Measurements from ENCODE around the gene PDHA2. TPM values are rescaled to one million over a fixed set of nuclear protein-coding genes. Genes with fewer than 3 reads are reported as not detected.

PDHA2 gene
- total and polyA plus RNA-seq, 2 of the 8 experiments (the other 6 are each of a cell fraction or from before 2014, with no cell fraction given), result not detected

DNA sequence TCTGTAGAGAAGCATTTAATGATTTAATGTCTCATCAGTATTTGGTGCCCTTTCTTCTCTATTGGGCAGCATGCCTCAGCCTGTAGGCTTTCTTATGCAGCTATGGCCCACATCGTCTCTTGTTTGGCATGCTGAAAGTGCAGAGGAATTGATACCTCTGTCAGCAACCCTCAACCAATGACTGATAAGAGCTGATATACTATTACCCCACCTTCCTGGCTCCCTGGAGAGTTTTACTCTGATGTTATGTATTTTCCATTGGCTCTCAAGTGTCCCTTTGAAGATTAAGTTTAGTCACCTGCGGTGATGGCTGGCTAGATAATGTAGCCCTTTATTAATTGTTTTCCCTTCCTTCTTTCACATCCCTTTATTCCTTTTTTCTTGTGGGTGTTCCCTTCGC, 41.2 kb upstream of the PDHA2 start:
- Histone ChIP-seq H3K79me2 (ENCODE audit: control insufficient read depth in 1 of 2, insufficient read depth in 2 of 2, low read length in 2 of 2) (no peaks in the 10 kb centered on the region), H3K27me3 (replicated peaks in 1 of 4; ENCODE audit: control insufficient read depth in 3 of 4, extremely low read depth in 1 of 4, insufficient read depth in 3 of 4, low read length in 3 of 4) (no peaks in the 10 kb centered on the region)
- POLR2A ChIA-PET (ENCODE audit: partially characterized antibody), result no interaction called here
- TF ChIP-seq SP1 (IDR thresholded peaks at IDR 0.05; ENCODE audit: low read depth, low read length) (peak; percentile 65; the same call in 1 of the 2 replicates), POU5F1 (IDR thresholded peaks at IDR 0.05; ENCODE audit: low read depth, low read length) (peak; percentile 85; the same call in 1 of the 2 replicates), CEBPB (IDR thresholded peaks at IDR 0.05; ENCODE audit: low read depth, low read length) (peak; percentile 13; the same call in 1 of the 2 replicates)

More for the DNA sequence above, 41.2 kb upstream of the PDHA2 start:
- Histone ChIP-seq H4K91ac (replicated peaks; ENCODE audit: insufficient read length, low read length) (no peak overlapping the region), H3K79me1 (ENCODE audit: low read depth, low read length) (no peaks in the 10 kb centered on the region), H2BK15ac (ENCODE audit: low read length) (no peak overlapping the region), H3K4ac (replicated peaks; ENCODE audit: insufficient read length, low read depth, low read length) (no peak overlapping the region), H2BK20ac (ENCODE audit: low read length) (no peak overlapping the region), H2BK120ac (replicated peaks; ENCODE audit: low read depth, low read length) (no peak overlapping the region), H4K5ac (ENCODE audit: insufficient read length, low read depth, low read length) (no peak overlapping the region), H2AFZ (ENCODE audit: low read length) (no peak overlapping the region), H3K9me3 (ENCODE audit: insufficient read depth in 2 of 2, low read depth in 1 of 2, low read length in 1 of 2) (no peaks in the 10 kb centered on the region), H2AK5ac (ENCODE audit: low read depth, low read length) (no peak overlapping the region), H2BK12ac (ENCODE audit: low read depth, low read length) (no peak overlapping the region), H3K56ac (replicated peaks; ENCODE audit: insufficient read length, low read depth, low read length) (no peak overlapping the region), H3K14ac (ENCODE audit: insufficient read length) (no peak overlapping the region), H3K4me1 (replicated peaks in 1 of 4; ENCODE audit: control insufficient read depth in 3 of 4, insufficient read depth in 4 of 4, low read length in 3 of 4) (peaks cover 0 to 3% (median under 1%) of the 10 kb centered on the region in 4 experiments; a peak in 2 of 7 replicates), H3K27ac (ENCODE audit: low read depth, low read length) (no peak overlapping the region), H3K23me2 (ENCODE audit: low read depth, low read length) (no peaks in the 10 kb centered on the region), H3K4me2 (ENCODE audit: insufficient read depth in 1 of 2, low read depth in 2 of 2, low read length in 2 of 2) (no peak overlapping the region), H4K8ac (ENCODE audit: extremely low read depth, insufficient read depth, low read length) (no peak overlapping the region), H3K9ac (replicated peaks in 1 of 4; ENCODE audit: extremely low read depth in 1 of 4, low read depth in 3 of 4, low read length in 3 of 4) (no peak overlapping the region), H3K23ac (ENCODE audit: insufficient read length) (no peak overlapping the region), H3K4me3 (ENCODE audit: extremely low read depth in 1 of 4, insufficient read depth in 2 of 4, low read depth in 3 of 4, low read length in 4 of 4) (no peak overlapping the region), H3K18ac (ENCODE audit: extremely low read depth, low read length) (no peak overlapping the region), H3K36me3 (ENCODE audit: control insufficient read depth in 2 of 4, insufficient read depth in 4 of 4, low read length in 3 of 4) (no peaks in the 10 kb centered on the region), H2BK5ac (ENCODE audit: low read depth, low read length) (no peak overlapping the region), H4K20me1 (replicated peaks in 1 of 2; ENCODE audit: control insufficient read depth in 1 of 2, insufficient read depth in 2 of 2, low read length in 2 of 2) (no peaks in the 10 kb centered on the region)
- peak in 1 of 2 experiments; percentile 17 for DNase-seq (ENCODE audit: low read depth in 1 of 2, low spot score in 2 of 2)
- peak; percentile 77 for FAIRE-seq
- CTCF ChIA-PET (ENCODE audit: partially characterized antibody), result no interaction called here
- 81% methylated on average over 3 of the region's 3 CpGs; no CpG with 5 or more reads in 1 of the 2 experiments for WGBS, 2 experiments (ENCODE audit: extremely low coverage in 1 of 2, insufficient coverage in 1 of 2, insufficient read length in 1 of 2, insufficient replicate concordance in 2 of 2, low coverage in 1 of 2, low lambda C conversion rate in 2 of 2, missing lambda C conversion rate in 1 of 2)
